Anterior cingulate cortex (tissue), 58 donors: ENCODE data around the gene PGS1.
A peak's percentile ranks its signal among the peaks of the same experiment; 100 is the strongest.

ENCODE experiments used
- DNase-seq, 58 donors: peaks; one replicate each; lab custom pipeline; 2025; lab: John Stamatoyannopoulos, UW

PGS1 gene

DNA sequence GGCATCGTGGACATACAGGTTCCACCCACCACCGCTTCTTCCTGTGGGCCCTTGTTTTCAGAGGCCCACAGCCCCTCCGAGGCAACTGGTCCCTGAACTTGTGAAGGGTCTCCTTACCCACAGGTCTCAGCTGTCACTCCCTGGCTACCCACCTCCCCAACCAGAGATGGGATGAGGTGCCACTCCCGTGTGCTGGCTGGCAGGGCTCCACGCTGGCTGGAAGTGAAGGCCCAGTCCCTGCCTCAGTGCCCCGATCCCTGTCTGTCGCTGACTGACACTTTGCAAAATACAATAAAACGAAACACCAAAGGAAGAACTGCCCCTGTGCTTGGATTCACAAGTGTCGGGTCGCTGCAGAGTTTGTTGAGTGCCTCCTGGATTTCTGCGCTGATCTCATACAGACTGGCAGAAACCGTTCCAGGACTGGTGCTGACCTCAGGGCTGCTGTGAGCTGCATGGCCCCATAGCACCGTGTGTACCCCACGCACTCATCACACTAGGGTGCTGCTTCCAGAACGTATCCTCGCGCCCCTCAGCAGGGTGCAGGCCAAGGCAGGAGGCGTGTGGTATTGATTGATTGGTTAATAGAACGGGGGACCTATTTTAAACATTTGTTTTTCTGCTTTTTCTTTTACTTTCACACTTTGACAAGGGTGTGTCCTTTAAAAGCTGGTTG is 57.0 kb downstream of the PGS1 start:
- no peak for DNase-seq

DNA sequence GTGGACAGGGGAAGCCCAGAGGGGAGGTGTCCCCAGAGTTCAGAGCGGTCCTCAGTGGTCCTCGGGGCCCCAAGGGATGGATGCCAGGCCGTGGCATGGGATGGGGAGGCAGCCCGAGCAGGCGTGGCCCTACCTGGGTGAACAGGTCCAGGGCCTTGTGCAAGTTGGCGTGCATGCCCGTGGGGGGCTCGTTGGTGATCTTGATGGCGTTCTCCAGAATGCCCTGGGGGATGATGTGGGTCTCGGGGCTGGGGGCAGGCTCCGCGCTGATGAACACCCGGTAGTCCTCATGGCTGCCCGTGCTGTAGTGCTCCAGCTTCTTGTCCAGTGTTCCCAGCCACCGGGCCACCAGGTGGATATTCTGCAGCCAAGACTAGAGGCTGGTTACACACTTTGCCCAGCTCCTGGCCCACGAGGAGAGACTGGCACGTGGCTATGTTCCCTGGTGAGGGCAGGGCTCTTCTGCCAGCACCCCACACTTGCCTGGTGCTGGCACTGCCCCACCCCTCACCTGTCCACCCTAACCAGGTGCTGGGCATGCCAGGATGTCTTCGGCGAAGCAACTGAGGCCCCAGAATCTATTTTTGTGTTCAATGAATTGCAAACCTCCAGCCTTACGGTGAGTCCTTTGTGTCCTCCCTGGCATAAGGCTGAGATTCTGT is 59.2 kb downstream of the PGS1 start:
- no peak for DNase-seq

- DNase-seq = no peak
Observed at GRCh38 chr17:78438271-78438691, 59.8 kb downstream of the PGS1 start.

- no peak for DNase-seq
Observed at GRCh38 chr17:78438694-78439325, 60.4 kb downstream of the PGS1 start.

- DNase-seq = no peak
Observed at GRCh38 chr17:78441271-78441971, 63.0 kb downstream of the PGS1 start.

DNA sequence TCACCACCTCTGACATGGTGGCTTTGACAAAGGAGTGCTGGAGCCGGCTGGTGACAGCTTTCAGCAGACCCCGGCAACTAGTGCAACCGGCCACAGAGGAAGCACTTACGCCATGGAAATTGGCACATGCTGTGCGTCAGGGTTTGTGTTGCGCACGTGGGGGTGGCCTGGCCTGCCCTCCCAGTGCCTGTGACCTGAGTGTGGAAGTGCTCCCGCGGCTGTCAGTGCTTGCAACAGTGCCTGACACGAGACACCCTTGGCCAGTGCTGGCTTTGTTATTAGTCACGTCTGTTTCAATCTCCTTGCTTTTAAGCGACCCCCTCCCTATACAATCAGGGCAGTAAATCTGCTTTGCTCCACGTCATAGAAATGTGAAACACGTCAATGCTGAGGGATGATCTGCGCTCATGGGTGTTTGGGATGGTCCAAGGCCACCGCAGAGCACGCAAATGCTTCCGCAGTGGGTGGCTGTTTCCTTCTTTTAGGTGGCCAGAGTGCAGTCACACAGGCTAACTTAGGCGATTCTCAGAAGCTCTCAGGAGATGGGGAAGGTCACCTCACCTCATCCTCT is 64.3 kb downstream of the PGS1 start:
- peak in 4 of 58 donors; percentile 26 to 66 (median 38) for DNase-seq

DNA sequence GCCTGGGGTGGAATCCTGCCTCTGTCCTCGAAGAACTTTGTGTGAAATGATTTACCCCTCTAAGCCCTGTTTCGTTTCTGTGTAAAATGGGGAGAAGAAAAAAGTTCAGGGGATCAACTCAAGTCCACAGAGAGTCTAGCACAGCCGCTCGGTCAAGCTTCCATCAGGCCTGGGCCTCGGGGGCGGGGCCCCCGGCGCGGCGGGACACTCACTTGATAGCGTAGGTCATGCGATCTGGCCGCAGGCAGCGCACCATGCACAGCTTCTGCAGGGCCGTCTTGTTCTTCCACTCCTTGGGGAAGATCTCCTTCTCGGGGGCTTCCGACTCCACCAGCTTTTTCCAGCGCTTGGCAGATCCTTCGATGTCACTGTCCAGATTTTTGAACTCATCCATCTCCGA is 65.9 kb downstream of the PGS1 start:
- DNase-seq = no peak

DNA sequence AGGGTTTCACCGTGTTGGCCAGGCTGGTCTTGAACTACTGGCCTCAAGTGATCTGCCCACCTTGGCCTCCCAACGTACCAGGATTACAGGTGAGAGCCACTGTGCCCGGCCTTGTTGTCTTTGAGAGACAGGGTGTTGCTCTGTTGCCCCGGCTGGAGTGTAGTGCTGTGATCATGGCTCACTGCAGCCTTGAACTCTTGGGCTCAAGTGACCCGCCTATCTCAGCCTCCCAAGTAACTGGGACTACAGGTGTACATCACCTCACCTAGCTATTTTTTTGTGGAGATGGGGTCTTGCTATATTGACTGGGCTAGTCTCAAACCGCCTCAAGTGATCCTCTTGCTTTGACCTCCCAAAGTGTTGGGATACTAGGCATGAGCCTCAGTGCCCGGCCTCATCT is 68.4 kb downstream of the PGS1 start:
- DNase-seq = no peak

DNA sequence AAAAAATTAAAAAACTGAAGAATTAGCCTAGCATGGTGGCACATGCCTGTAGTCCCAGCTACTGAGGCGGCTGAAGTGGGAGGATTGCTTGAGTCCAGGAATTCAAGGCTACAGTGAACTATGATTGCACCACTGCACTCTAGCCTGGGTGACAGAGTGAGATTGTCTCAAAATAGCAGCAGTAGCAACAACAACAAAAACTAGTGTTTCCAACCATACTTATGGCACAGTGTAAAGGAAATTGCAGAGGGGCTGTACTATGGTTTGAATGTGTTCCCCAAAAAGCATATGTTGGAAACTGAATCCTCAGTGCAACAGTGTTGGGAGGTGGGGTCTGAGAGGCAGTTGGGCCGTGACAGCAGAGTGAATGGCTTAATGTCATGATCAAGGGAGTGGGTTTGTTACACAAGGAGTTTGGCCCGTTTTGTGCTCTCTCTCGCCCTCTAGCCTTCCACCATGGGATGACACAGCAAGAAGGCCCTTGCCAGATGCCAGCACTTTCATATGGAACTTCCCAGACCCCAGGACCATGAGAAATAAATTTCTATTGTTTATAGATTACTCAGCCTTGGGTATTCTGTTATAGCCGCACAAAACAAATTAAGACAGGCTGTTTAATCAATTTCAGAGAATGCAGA is 70.0 kb downstream of the PGS1 start:
- no peak for DNase-seq

DNA sequence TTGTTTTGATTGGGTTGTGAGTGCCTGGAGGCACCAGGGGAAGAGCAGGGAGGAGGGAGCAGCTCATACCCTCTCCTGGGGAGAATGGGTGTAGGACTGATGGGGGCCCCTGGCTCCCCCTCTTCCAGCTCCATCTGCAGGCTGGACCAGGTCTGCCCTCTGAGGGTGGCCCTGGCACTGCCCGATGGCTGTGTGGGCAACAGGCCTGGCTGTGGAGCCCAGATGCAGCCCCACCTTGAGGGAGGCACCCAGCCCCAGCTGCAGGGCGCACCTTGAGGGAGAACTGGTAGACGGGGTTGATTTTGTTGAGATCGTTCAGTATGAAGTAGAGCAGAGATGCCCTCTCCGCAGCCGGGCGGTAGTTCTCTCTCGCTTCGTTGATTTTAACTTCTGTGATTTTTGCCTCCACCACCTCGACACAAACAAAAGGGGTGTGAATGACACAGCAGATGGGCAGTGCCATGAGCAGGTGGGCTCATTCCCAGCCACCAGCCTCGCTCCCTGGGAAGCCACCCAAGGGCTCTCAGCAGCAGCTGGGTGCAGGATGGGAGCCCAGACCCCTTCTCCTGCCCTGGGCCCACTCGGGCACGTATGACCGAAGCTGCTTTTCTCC is 71.6 kb downstream of the PGS1 start:
- DNase-seq = no peak

DNA sequence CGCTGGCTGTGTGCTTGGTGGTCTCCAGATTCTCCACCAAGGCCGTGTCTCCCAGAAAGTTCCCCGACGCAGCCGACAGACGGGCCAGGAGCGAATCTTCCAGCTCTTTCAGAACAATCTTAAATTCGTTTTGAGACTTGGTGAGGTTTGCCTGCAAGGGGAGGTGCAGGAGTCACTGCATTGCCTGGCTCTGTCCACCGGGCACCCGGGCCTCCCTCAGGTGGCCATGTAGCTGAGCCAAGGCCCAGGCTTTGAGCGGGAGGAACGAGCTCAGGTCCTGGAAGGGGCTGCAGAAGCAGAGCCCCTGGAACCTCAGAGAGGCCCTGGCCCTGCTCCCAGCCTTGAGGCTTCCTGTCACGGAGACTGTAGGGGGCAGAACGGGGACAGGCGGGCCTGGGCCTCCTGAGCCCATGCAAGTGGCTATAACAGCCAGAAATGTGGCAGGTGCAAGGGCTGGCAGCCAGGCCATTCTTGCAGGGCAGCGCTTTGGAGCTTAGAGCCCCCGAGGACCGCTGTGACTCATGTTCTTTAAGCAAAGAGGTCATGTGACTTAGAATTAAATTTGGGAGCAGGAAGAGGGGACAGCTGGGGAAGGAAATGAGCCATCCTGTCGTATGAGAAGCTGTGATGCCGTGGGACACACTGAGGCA is 72.4 kb downstream of the PGS1 start:
- DNase-seq = peak in 1 of 58 donors; percentile 22

- no peak for DNase-seq
Observed at GRCh38 chr17:78451753-78452152, 73.3 kb downstream of the PGS1 start.

DNA sequence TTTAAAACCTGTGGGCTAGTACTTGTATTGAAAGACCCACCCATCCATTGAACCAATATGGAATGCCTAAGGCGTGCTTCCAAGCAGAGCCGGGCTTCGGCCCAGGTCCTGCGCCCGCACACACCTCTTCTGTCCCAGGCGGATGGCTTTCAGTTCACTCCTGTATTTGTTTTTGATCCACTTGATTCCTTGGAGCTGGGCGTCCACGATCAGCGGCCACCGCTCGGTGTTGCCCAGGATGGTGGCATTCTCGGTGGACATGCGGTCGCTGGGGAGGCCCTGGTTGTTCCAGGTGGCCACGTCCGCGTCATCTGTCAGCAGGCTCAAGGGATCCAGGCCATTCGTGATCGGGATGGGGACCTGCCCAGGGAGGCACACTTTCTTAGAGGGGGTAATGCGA is 75.9 kb downstream of the PGS1 start:
- DNase-seq = no peak

GRCh38 chr17:78458091-78458490 is 79.6 kb downstream of the PGS1 start:
- DNase-seq = peak in 8 of 58 donors; percentile 14 to 62 (median 40)

- peak in 57 of 58 donors; percentile 8 to 98 (median 87) for DNase-seq
Observed at GRCh38 chr17:78458736-78459335, 80.4 kb downstream of the PGS1 start.

DNA sequence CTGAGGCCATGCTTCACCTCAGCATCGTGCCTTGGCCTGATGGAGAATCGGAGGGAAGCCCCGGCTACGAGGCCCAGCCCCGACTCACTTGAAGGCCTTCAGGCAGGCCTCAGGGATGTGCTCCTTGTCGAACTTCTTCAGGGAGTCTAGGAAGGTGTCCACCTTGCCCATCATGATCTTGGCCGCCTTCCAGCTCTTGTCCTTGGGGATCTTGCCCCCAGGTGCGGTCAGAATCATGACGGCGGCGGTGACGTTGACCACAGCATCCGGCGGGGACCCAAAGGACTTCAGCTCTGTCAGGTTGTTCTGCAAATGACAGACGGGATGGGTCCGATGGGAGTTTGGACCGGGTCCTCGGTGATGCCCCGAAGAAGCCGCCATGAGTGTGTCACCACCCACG is 81.2 kb downstream of the PGS1 start:
- DNase-seq = no peak

GRCh38 chr17:78460176-78460675 is 81.8 kb downstream of the PGS1 start:
- no peak for DNase-seq

DNA sequence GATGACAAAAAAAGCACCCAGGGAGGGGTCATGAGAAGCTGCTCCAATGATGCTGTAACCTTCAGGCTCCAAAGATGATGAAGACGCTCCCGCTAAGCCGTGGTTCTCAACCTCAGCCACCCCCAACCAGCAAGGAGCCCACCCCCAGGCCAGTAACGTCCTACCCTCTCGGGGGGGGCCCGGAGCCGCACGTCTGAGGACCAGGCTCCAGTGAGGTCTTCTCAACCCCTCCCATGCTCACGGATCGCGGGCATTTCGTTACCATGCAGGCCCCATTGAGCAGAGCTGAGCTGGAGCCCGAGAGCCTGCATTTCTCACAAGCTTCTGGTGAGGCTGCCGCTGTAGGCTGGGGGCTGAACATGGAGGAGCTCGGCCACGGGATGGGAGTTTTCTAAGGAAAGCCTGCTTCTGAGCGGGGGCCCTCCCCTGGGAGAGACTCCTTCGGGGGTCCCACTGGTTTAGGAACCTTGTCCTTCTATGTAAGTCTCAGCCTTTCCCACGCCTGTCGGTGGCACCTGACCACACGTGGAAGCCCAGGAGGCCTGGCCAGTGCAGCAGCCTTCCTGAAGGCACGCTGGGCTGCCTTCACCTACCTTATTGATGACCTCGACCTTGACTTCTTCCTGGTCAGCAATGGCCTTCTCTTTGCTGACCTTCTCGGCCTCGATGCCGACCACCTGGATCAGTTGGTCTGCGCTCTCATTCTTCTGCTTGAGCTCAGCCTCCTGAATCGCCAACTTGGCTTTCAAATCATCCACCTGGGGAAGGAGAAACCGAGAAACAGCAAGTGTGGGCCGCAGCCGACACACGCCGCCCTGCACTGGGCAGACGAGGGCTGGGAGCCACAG is 82.7 kb downstream of the PGS1 start:
- DNase-seq = no peak
